GM18951 (cell line): ENCODE results near the gene TMEM86B.
"Not testable (repeated sequence)": the region's sequence is repeated elsewhere in the genome, so short reads cannot be mapped to it uniquely, and the experiment has no call there.

ENCODE experiments used
- POLR2A ChIP-seq: IDR thresholded peaks from 4 replicates; pipeline ENCODE4 v1.6.1; 2011; ENCODE audit warnings: mild to moderate bottlenecking; ENCODE audit not compliant: insufficient read length, insufficient read depth; ENCODE audit errors: extremely low read depth
- in situ Hi-C: fragments of 300-500 bp; cut with MboI; formaldehyde crosslinking; loops from one replicate; pipeline ENCODE4 v1.12.0; 2022; ENCODE audit warnings: low sequenced_read_pairs, mixed read lengths, inconsistent platforms; ENCODE audit not compliant: unreplicated experiment

Gene TMEM86B

DNA sequence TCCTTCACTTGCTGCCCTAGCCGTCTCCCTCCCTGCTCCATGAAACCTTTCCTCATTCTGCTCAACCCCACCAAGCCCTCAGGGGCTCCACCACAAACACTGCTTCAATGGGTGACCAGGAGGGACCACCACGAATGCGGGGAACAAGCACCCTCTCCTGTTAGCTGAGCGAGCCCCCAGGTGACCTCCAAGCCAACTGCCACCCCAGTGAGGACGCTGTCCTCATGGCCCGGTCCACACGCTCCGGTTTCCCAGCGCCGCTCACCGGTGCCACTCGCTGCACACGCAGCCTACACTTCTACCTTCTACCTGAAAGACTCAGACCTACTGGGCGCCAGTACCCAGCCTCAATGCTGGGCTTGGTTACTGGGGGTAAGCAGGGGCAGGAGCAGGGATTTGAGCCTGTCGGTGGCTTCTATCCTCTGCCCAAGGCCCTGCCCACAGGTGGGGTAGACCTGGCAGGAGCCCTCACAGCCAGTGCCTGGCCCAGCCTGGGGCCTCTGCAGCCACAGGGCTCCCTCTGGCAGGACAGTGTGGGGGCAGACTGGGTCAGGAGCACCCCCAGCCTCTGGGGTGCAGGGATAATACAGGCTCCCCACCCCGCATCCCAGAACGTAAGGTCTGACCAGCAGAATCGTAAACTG lies 704 bp upstream of the TMEM86B start:
- in situ Hi-C loops: no loop called here
- no peak for TF ChIP-seq POLR2A

DNA sequence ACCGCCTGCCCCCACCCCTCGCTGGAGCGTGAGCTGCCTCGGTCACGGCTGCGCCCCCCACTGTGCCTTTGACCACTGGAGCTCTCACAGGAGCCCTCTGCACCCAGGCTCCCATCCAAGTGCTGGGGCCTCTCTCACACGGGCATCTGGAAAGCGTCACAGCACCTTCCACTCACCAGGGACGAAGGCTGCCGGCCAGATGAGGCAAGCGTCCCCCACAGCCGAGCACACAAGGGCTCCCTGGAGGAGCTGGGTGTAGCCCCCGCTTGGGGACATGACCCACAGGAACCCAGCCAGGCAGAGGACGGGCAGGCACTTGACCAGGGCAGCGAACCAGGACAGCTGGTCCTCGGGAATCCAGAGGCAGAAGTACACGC lies 560 bp downstream of the TMEM86B start:
- in situ Hi-C loops: no loop called here
- TF ChIP-seq POLR2A: no peak

DNA sequence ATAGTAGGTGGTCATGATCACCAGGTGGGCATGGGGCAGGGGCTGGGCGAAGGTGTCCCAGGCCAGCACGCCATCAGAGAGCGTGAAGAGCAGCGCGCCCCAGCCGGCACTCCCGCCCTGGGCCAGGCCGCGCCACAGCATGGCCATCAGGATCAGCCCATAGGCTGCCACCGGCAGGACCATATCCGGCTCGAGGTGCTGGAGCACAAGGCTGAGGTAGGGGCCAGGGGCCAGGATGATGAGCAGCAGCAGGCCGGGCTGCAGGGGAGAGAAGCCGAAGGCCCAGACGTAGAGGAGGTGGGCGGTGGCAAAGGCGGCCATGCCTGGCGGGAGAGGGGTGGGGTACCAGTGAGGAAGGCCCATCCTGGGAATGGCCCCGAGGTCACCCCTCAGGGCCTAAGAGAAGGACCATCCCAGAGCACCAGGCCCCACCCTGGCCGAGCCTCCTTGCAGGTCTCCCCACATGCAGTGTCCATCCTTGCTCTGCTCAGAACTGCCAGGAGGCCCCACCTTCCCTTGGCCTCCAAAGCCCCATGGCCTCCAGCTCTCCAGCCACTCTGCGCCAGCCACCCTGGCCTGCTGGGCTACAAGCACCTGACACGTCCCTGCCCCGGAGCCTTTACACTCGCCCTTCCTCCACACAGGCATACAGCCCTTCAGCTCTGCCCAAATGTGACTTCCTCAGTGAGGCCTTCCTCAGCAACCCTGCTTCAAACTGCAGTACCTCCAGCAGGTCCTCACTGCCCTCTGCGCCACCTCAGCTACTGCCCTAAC lies 1.1 kb downstream of the TMEM86B start:
- in situ Hi-C loops: no loop called here
- no peak for TF ChIP-seq POLR2A

DNA sequence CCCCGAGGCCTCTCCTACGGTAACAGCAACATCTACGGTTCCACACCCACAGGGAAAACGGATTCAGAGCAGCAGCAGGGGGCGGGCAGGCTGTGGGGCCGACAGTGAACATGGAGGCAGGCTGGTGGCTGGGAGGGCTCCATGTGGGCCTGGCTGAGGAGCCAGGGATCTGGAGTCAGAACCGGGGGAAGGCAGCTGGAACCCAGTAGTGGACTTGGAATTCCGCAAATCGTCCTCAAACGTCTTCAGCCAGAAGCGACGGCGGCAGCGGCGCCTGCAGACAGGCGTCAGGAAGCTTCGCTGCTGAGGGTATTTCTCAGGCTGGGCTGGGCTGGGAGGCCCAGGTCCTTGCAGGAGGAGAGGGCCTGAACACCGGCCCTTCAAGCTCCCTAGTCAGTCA lies 1.8 kb downstream of the TMEM86B start:
- no peak for TF ChIP-seq POLR2A
- in situ Hi-C loops: no loop called here

DNA sequence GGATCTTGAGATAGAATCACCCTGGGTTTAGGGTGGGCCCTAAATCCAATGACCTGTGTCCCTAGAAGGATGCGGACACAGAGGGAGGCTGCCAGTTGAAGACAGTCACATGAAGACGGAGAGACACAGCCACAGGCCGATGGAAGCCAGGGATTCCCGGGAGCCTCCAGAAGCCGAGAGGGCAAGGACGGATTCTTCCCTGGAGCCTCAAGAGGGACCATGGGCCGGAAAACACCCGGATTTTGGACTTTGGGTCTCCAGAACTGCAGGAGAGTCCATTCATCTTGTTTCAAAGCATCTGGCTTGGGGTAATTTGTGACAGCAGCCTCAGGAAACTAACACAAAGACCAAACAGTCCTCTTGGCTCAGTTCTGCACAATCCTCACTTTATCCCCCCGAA lies 2.3 kb downstream of the TMEM86B start:
- in situ Hi-C loops: no loop called here
- TF ChIP-seq POLR2A: no peak

DNA sequence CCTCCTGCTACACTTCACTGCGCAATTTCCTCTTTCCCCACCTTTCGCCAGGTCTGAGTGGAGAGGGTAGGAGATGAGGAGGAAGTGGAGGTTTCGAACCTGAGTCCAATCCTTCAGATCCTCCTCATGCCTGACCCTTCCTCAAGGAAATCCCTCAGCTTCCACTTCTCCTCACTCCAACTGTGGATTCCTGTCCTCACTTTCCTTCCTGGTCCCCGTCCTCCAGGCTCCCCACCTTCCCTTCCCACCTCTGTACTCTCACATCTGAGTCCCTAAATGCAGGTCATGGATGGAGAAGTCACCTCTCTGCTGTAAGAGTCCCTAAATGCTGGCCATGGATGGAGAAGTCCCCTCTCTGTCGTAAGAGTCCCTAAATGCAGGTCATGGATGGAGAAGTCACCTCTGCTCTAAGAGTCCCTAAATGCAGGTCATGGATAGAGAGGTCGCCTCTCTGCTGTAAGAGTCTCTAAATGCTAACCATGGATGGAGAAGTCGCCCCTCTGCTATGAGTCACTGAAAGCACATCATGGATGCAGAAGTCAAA lies 3.1 kb downstream of the TMEM86B start:
- in situ Hi-C loops: no loop called here
- TF ChIP-seq POLR2A: no peak

DNA sequence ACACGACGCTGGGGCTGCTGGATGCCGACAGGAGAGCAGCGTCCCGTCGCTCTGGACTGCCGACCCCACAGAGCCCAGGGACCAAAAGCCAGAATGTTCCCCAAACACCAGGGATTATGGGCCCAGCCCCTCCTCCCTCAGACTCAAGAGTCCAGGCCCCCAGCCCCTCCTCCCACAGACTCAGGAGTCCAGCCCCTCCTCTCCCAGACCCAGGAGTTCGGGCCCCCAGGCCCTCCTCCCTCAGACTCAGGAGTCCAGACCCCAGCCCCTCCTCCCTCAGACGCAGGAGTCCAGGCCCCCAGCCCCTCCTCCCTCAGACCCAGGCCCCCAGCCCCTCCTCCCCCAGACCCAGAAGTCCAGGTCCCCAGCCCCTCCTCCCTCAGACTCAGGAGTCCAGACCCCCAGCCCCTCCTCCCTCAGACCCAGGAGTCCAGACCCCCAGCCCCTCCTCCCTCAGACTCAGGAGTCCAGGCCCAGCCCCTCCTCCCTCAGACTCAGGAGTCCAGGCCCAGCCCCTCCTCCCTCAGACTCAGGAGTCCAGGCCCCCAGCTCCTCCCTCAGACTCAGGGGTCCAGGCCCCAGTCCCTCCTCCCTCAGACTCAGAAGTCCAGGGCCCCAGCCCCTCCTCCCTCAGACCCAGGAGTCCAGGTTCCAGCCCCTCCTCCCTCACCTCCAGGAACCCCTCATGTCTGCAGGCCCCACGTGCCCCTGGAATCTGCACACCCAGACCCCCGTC lies 3.7 kb downstream of the TMEM86B start:
- in situ Hi-C loops: not testable (repeated sequence)

DNA sequence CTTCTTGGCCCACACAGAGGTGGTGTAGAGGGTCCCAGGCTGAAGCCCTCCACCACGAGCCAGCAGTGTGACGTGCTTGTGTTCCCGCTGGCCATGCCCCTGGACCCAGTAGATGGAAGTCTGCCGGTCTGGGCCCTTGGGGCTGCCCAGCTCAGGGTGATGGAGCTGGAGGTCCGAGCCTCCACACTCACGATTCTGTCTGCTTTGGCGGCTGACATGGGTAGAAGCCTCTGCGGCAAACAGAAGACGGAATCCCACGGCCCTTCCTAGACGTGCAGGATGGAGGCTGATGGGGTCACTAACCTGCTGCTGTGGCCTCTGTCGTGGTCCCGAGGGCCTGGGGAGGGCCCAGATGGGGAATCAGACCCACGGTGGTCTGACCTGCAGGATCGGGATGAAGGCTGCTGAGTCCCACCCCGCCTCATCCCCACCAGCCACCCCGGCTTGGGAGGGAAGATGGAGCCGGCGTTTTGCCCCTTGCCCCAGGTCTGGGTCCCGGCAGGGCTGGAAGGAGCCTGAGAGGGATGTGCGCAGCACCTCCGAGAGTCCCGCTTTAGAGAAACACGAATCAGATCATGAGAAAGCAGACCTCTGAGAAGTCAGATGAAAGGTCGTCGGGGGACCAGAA lies 4.4 kb downstream of the TMEM86B start:
- no peak for TF ChIP-seq POLR2A
- in situ Hi-C loops: no loop called here

DNA sequence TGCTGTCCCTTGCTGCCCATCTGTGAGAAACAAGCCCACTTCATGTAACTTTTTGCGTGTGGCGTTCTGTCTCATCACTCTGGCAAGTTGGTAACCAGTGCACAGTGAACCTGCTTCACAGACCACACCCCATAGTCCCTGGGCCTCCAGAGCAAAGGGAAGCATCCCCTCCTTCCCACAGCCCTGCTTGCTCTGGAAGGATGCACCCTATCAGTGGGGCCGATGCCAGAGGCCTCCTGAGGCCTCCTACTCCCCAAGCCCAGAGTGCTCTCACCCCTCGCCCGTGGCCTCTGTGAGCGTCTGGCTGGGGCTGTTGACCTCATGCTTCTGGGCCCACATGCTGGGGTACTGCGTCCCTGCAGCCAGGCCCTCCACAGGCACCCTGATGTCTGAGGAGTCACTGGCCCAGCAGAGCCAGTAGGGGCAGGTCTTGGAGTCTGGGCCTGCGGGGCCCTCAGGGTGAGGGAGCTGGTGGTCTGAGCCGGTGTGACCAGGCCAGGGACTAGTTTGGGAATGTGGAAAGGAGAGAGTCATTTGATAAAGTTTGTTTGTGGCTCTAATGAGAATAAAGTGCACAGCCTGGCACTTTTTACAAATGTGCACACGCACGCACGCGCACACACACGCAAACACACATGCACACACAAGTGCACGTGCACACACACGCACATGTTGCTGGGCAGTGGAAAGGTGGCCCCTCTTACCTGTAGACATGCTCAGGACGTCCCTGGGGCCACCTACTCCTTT lies 5.1 kb downstream of the TMEM86B start:
- in situ Hi-C loops: no loop called here
- TF ChIP-seq POLR2A: peak; percentile 9

DNA sequence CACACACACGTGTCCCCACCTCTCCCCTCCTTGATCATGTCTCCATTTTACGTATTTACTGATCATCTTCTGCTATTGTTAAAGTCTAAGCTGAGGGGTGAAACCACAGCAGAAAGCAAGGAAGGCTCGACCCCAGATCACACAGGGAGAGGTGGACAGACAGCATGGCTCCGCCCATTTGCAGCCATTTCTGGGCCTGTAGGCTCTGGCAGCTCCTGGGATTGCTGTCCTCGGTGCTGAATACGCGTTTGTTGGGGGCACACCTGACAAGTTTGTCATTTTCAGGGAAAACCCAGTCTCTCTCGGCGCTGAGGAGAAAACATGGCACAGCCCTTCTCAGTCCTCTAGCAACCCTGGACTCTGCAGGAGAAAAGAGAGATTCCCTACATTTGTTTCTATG lies 8.0 kb downstream of the TMEM86B start:
- in situ Hi-C loops: no loop called here
- TF ChIP-seq POLR2A: no peak

DNA sequence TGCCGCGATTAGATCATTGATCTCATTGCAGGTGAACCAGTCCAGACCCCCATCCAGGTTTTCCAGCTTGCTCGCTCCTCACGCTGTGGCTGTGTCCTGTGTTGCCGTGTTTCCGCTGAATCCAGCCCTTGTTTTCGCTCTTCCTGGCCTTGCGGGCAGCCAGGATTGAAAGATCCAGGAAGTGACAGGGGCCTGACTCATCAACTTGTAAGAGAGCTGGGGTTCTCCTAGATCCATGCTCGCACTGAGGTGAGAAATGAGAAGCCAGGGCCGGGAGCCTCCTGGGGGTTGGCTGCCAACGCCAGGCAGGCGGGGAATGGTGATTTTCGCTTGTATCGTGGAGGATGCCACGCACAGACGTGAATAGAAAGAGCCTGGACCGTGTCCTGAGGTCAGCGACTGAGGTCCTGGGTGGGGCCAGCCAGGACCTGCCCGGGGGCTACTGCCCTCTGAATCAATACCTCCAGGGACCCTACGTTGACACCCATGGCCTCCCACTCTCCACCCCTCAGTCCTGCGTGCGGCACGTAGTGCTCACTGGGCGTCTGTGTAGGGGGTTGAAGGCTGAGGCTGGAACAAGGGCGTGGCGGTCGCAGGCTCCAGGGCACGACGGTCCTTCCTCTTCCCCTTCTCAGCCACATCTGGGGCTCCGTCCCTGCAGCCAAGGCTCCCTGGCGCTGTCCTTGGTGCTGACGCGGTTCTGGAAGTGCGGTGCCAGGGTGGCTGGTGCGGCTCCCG lies 11.9 kb downstream of the TMEM86B start:
- no peak for TF ChIP-seq POLR2A
- in situ Hi-C loops: no loop called here

DNA sequence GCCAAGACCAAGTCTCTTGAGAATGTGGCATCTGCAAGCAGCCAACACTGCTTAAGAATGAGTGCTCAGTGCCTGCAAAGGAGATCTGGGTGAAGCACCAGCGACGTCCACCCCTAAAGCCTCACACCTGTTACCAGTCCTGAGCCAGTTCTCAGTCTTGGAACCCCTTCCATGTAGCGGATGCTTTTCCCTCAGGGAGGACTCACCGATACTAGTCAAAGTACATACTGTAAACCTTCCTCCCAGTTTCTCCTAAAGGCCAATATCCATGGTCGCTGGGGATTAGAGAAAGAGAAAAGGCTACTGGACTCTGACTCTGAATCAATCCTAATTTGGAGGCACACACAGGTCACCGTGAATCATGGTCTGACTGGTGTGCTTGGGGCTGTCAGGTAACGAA lies 15.0 kb downstream of the TMEM86B start:
- no peak for TF ChIP-seq POLR2A
- in situ Hi-C loops: no loop called here
